22Rv1 (cell line): ENCODE measurements around the gene FUS.
A peak's percentile ranks its signal among the peaks of the same experiment; 100 is the strongest.
"Not testable (repeated sequence)": the region's sequence is repeated elsewhere in the genome, so short reads cannot be mapped to it uniquely, and the experiment has no call there.

Experiments
- H3K27ac ChIP-seq: fragments of 450-650 bp; 2 replicates; pipeline ENCODE4 v1.5.1; 2017
- ZFX ChIP-seq: fragments of 450-650 bp; IDR thresholded peaks from 2 replicates; pipeline ENCODE4 v1.6.1; 2017; ENCODE audit warnings: antibody characterized with exemption, borderline replicate concordance
- TF ChIP-seq, protein P1 (sequence below): fragments of 450-650 bp; IDR thresholded peaks from 2 replicates; pipeline ENCODE4 v1.5.1; 2017; ENCODE audit warnings: mild to moderate bottlenecking

FUS gene

DNA sequence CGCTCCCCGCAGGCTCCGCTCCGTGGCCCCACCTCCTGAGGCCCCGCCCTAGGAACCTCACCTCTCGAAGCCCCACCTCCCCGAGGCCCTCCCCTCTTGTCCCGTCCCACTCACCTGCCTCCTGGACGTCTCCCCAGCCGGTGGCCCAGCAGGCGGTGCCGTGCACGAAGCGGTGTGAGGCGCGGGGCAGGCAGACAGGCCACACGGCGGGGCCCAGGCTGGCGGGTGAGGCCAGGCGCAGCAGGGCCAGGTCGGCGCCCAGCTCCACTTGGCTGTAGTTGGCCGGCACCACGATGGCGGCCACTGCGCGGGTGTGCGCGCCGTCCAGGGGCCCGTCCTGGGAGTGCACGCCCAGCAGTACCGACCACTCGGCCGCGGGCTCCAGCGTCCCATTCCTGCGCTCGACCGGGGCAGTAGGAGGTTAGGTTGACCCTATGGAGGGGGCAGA lies 31.6 kb upstream of the FUS start:
- no peak overlapping the region for H3K27ac ChIP-seq
- TF ChIP-seq ZFX: no peak
- TF ChIP-seq, protein P1, sequence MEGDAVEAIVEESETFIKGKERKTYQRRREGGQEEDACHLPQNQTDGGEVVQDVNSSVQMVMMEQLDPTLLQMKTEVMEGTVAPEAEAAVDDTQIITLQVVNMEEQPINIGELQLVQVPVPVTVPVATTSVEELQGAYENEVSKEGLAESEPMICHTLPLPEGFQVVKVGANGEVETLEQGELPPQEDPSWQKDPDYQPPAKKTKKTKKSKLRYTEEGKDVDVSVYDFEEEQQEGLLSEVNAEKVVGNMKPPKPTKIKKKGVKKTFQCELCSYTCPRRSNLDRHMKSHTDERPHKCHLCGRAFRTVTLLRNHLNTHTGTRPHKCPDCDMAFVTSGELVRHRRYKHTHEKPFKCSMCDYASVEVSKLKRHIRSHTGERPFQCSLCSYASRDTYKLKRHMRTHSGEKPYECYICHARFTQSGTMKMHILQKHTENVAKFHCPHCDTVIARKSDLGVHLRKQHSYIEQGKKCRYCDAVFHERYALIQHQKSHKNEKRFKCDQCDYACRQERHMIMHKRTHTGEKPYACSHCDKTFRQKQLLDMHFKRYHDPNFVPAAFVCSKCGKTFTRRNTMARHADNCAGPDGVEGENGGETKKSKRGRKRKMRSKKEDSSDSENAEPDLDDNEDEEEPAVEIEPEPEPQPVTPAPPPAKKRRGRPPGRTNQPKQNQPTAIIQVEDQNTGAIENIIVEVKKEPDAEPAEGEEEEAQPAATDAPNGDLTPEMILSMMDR: peak; percentile 28; the same call in 1 of the 2 replicates

DNA sequence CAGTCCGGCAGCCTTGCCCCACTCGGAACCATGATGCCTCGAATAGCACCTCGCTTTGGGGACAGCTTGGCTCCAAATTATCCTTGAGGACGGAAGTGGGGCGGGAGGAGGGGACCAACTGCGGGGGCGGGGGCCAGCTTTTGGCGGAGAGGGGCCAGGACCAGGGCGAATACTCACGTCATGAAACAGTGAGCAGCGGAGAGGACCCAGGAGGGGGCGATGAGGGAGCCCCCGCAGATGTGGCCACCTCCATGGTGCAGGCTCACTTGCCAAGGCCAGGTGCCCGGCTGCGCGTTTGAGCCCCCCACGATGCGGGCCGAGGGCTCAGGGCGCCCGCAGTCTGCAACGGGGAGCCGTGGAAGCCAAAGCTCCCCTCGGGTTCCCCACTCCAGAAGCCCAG lies 31.0 kb upstream of the FUS start:
- no peak overlapping the region for H3K27ac ChIP-seq
- no peak for TF ChIP-seq ZFX
- TF ChIP-seq, protein P1: no peak

DNA sequence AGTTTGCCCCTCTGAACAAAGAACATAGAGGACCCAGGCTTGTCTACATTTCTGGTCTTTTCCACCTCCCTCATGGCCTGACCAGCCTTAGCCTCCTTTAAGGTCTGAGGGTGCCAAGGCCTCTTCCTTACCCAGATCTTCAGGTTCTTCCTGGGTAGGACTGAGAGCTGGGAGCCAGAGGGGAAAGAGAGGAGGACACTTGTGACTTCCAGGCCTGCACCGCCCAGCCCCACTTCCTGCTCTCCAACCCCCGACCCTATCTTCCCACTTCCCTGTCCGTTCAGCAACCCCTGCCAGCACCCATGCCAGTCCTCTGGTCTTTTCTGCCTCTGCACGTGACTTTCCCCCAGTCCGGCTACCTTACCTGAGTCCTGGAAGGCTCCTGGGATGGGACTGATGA lies 30.6 kb upstream of the FUS start:
- TF ChIP-seq ZFX: no peak
- no peak overlapping the region for H3K27ac ChIP-seq

DNA sequence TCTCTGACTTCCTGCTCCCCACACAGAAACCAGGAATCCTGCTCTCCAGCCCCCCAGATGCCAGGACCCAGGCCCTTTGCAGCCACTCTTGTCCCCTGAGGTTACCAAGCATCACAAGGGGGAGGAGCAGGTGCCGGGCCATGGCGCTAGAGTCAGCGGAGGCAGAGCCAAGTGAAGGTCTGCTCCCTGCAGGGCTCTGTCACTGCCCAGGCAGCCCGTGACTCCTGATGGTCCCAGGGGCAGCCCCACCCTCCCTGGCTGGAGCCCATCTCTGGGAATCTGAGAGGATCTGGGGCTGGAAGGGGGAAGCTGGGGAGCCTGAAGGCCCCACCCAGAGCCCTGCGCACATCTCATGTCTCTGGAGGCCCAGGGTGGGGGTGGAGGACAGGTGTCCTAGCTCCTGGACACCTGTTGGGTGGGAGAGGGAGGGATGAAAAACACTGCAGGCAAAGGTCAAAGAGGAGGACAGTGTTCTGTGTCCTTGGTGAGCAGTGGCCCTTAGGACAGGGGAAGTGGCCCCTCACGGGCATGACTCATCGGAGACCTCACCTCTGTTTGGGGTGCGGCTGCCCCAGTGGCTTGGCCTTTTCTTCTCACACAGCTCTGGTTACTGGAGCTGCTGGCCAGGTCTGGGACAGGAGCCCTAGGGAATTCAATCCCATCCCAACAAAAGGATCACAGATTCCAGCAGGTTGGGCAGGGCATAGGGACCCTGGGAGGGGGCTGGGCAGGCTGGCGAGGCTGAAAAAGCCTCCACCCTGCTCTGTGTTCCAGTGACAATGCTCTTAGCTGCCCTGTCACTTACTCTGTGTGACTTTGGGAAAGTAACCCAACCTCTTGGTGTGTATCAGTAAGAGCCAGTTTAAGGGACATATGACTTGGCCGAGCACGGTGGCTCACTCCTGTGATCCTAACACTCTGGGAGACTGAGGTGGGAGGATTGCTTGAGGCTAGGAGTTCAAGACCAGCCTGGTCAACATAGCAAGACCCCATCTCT lies 29.7 kb upstream of the FUS start, which contains the start of gene PRSS36:
Gene PRSS36 (minus strand): TSS at position 173 of the 997 bp plus-strand sequence. CDS start 31 bp downstream, at position 142.
- TF ChIP-seq, protein P1: no peak
- TF ChIP-seq ZFX: no peak
- H3K27ac ChIP-seq: no peak within 1 kb of the TSS

DNA sequence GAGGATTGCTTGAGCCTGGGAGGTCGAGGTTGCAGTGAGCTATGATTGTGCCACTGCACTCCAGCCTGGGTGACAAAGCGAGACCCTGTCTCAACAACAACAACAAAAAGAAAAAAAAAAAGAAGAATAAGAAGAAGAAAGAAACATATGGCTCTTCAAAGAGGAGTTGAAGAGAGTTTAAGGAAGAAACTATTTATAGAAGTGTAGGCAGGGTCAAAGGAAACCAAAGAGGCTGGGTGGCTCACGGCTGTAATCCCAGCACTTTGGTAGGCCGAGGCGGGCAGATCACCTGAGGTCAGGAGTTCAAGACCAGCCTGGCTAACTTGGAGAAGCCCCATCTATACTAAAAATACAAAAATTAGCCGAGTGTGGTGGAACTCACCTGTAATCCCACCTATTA lies 29.0 kb upstream of the FUS start:
- H3K27ac ChIP-seq: not testable (repeated sequence)

DNA sequence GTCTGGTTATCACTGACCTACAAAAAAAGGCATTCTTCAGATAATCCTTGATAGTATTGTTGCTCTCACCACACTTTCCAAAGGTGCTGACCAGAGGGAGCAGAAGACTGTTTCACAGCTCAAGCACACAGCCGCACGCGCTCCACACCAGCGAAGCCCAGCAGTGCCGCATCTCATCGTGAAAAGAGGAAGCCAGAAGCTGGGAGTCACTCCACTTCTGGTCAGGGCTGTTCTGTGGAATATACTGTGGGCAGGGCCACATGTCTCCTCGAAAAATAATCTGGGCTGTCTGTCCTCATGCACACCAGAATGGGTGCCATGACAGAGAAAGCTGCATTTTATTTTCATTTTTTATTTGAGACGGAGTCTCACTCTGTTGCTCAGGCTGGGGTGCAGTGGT lies 22.8 kb upstream of the FUS start:
- TF ChIP-seq, protein P1: no peak
- no peak for TF ChIP-seq ZFX

DNA sequence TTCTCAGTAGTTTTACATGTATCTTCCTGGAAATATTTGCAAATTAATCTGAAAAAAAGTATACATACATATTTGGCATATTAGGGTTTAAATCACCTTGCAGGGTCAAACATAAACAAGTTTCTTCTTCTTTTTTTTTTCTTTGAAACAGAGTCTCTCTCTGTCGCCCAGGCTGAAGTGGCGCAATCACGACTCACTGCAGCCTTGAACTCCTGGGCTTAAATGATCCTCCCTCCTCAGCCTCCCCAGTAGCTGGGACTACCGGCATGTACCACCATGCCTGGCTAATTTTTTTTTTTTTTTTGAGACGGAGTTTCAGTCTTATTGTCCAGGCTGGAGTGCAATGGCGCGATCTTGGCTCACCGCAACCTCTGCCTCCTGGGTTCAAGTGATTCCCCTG lies 12.6 kb upstream of the FUS start:
- no peak overlapping the region for H3K27ac ChIP-seq
- TF ChIP-seq, protein P1: no peak
- TF ChIP-seq ZFX: no peak

More for the DNA sequence above, 22.8 kb upstream of the FUS start:
- no peak overlapping the region for H3K27ac ChIP-seq

DNA sequence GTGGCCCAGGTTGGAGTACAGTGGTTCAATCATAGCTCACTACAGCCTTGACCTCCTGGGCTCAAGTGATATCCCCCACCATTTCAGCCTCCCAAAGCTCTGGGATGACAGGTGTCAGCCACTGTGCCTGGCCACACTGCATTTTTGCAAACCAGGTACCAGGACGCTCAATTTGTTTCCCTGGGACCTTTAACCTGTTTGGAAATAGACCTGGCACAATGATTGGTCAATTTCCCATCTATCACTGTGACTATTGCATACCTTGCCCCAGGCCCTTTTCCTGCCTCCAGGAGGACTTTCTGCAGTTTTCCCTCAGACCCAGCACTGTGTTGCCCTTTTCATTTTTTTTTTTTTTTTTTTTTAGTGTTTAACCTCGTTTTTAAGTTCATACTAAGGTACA lies 11.1 kb upstream of the FUS start:
- TF ChIP-seq, protein P1: no peak
- no peak for TF ChIP-seq ZFX

DNA sequence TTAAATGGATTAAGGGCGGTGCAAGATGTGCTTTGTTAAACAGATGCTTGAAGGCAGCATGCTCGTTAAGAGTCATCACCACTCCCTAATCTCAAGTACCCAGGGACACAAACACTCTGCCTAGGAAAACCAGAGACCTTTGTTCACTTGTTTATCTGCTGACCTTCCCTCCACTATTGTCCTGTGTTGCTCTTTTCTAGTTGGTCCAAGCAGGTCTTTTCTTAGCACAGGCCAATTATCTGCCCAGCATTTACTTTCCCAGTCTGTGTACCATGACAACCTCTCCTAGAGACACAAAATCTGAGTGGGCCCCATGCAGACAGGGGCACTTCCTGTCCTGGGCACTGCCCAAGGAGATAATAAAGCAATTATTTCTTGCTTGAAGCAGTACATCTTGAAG lies 9.9 kb upstream of the FUS start:
- not testable (repeated sequence) for H3K27ac ChIP-seq

More for the DNA sequence above, 11.1 kb upstream of the FUS start:
- no peak overlapping the region for H3K27ac ChIP-seq
